Upper lobe of left lung (tissue), 6 donors: ENCODE data around the gene MRPL23. TPM values are rescaled to one million over a fixed set of nuclear protein-coding genes. Genes with fewer than 3 reads are reported as not detected.

Experiments
- ATAC-seq, 2 donors: fragments of 200-7000 bp; cut with Tn5 transposase; one replicate each; pipeline ENCODE4 v1.9.1; 2022; ENCODE audit warnings: mild to moderate bottlenecking in 2 of 2, moderate library complexity in 2 of 2; ENCODE audit not compliant: low FRiP score in 2 of 2
- DNase-seq, 2 donors: peaks; one replicate each; pipeline ENCODE4 v3.0.0-alpha.2; 2019 to 2020
- H3K27ac ChIP-seq, 4 donors: fragments of 200-600 bp; sonication (generic); one replicate each; pipeline ENCODE4 v1.5.1; 2016 to 2019
- H3K27me3 ChIP-seq, 4 donors: fragments of 200-600 bp; sonication (generic); one replicate each; pipeline ENCODE4 v1.5.1; 2017 to 2019
- H3K36me3 ChIP-seq, 4 donors: fragments of 200-600 bp; sonication (generic); one replicate each; pipeline ENCODE4 v1.5.1; 2016 to 2019
- H3K4me1 ChIP-seq, 4 donors: fragments of 200-600 bp; sonication (generic); one replicate each; pipeline ENCODE4 v1.5.1; 2018 to 2019
- H3K4me3 ChIP-seq, 4 donors: fragments of 200-600 bp; sonication (generic); one replicate each; pipeline ENCODE4 v1.5.1; 2017 to 2019; ENCODE audit warnings: mild to moderate bottlenecking in 2 of 4, moderate library complexity in 1 of 4
- H3K9me3 ChIP-seq, 4 donors: fragments of 200-600 bp; sonication (generic); one replicate each; pipeline ENCODE4 v1.5.1; 2018 to 2019
- EP300 ChIP-seq, 4 donors: sonication (generic); formaldehyde crosslinking; IDR thresholded peaks; one replicate each; pipeline ENCODE4 v1.5.1; 2017; ENCODE audit warnings: antibody characterized with exemption in 4 of 4, control low read depth in 2 of 4
- POLR2A ChIP-seq, 4 donors: fragments of 450-650 bp; IDR thresholded peaks; one replicate each; pipeline ENCODE4 v1.5.1; 2016 to 2017; ENCODE audit warnings: antibody characterized with exemption in 4 of 4, mild to moderate bottlenecking in 2 of 4
- POLR2AphosphoS5 ChIP-seq, 2 donors: sonication (generic); formaldehyde crosslinking; IDR thresholded peaks; one replicate each; pipeline ENCODE4 v1.5.1; 2017; ENCODE audit warnings: antibody characterized with exemption in 2 of 2
- WGBS, 2 donors: methylation state at CpG; one replicate each; pipeline ENCODE4 v1.1.5; 2017 to 2018; 5-methylcytosine and 5-hydroxymethylcytosine counted together
- total RNA-seq, 6 donors: library from RNA; depleted of rRNA in 4 of 6; stranded (reverse); fragments of >200 nt in 4 of 6; gene quantifications; one replicate each; pipeline versions ENCODE4 v1.1.0 to v1.2.1, GENCODE V29; 2016 to 2021
- TF ChIP-seq, protein P1 (sequence below), 6 experiments: fragments of 450-650 bp in 4 of 6; fragments of 200-600 bp in 2 of 6; sonication (generic) in 2 of 6; IDR thresholded peaks; one replicate each; pipeline ENCODE4 v1.5.1; 2016 to 2019; ENCODE audit warnings: antibody characterized with exemption in 6 of 6
- donor health status: DM: no; HTN: no; CAD: no; lungs with moderate emphysema.
- donor health status: DM: no; HTN: yes; CAD: no; lungs with severe emphysema.

MRPL23 gene
- total RNA-seq, 6 donors from 2014 or later: 62.1 to 287 (median 150) TPM

DNA sequence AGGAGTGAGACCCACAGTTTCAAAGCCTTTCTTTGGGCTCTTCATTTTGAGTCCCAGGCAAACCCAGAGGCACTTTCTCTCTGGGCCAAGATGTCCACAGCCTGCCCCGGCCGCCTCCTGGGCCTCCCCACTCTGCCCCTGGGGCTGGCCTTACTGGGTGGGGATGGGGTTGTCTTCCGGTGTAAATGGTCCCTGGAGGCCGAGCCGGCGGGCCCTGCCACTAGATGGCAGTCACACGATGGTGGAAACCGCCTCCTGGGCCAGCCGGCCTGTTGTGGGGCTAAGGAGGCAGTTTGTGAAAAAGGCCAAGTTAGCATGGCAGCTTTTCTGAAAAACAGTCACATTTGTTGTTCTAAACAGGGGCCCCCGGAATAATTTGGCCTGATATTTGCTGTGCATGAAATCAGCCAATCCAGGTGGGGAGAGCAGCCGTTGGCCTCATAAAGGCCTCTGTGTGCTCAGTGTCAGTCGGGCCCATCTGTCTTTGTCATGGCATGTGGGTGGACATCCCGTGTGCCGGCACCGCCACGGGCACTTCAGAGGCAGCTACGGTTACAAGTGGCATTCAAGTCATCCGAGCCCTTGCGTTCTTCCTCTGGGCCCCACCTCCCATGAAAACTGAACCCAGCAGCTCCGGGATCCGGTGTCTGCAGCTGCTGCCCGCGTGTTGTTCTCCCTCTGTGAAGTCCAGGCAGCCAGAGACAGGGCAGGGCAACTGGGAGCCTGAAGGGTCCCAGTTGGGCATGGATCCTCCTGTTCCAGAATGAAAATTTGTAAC is 6.5 kb downstream of the MRPL23 start:
- 8% methylated on average over 2 of the region's 23 CpGs; no CpG with 5 or more reads in 1 of the 2 donors for WGBS, 2 donors
- TF ChIP-seq, protein P1, sequence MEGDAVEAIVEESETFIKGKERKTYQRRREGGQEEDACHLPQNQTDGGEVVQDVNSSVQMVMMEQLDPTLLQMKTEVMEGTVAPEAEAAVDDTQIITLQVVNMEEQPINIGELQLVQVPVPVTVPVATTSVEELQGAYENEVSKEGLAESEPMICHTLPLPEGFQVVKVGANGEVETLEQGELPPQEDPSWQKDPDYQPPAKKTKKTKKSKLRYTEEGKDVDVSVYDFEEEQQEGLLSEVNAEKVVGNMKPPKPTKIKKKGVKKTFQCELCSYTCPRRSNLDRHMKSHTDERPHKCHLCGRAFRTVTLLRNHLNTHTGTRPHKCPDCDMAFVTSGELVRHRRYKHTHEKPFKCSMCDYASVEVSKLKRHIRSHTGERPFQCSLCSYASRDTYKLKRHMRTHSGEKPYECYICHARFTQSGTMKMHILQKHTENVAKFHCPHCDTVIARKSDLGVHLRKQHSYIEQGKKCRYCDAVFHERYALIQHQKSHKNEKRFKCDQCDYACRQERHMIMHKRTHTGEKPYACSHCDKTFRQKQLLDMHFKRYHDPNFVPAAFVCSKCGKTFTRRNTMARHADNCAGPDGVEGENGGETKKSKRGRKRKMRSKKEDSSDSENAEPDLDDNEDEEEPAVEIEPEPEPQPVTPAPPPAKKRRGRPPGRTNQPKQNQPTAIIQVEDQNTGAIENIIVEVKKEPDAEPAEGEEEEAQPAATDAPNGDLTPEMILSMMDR (IDR thresholded peaks at IDR 0.05): peak in 1 of 6 experiments; percentile 28
- TF ChIP-seq EP300 (IDR thresholded peaks at IDR 0.05) (no peak), POLR2AphosphoS5 (IDR thresholded peaks at IDR 0.05) (no peak)
- DNase-seq (peak; percentile 18 to 81), ATAC-seq (peak in 1 of 2 donors; percentile 68)
- Histone ChIP-seq H3K27ac (no peak overlapping the region), H3K9me3 (no peaks in the 10 kb centered on the region), H3K27me3 (no peaks in the 10 kb centered on the region), H3K4me3 (no peak overlapping the region), H3K36me3 (no peaks in the 10 kb centered on the region), H3K4me1 (no peaks in the 10 kb centered on the region)

DNA sequence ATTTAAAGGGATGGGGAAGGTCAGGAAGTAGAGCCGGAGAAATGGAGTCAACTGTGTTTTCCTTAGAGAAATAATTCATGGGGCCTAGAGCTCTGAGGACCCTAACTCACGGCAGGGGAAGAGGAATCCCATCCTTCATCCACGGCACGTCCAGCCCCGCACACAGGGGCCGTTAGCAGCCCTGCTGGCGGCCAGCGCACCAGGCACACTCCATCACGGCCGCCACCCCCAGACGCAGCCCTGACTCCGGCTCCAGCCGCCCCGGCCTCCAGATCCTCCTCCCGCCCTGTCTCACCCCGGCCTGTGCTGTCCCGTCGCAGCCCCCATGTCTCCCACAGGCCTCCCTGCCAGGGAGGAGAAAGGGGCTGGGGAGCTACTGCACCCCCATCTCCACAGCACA is 11.2 kb downstream of the MRPL23 start:
- Histone ChIP-seq H3K4me3 (no peak overlapping the region), H3K9me3 (no peaks in the 10 kb centered on the region), H3K36me3 (no peaks in the 10 kb centered on the region), H3K27me3 (no peaks in the 10 kb centered on the region), H3K4me1 (no peaks in the 10 kb centered on the region), H3K27ac (no peak overlapping the region)
- ATAC-seq: no peak
- no peak for DNase-seq
- no CpG with 5 or more reads among the region's 18 CpGs for WGBS, 2 donors
- TF ChIP-seq POLR2AphosphoS5 (IDR thresholded peaks at IDR 0.05) (no peak), POLR2A (IDR thresholded peaks at IDR 0.05) (no peak), EP300 (IDR thresholded peaks at IDR 0.05) (no peak)
- TF ChIP-seq, protein P1 (IDR thresholded peaks at IDR 0.05): no peak

DNA sequence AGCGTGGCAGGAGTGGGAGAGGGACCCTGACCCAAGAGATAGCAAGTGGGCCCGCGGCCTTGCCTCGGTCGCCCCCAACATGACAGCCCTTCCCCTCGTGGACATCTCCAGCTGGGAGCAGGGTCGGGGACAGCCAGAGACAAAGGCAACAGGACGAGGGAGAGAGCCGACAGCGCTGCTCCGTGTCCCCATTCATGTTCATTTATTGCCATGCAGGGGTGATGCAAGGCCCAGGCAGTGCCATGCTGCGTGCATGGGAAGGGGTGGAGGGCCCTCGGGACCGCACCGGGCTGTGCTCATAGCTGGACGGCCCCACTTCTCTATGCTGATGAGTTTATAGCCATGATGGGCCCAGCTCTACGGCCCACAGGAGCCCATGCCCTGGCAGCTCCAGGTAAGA is 12.7 kb downstream of the MRPL23 start:
- peak in 1 of 2 donors; percentile 47 for DNase-seq
- WGBS, 2 donors: no CpG with 5 or more reads among the region's 17 CpGs
- Histone ChIP-seq H3K36me3 (no peaks in the 10 kb centered on the region), H3K27ac (no peak overlapping the region), H3K4me1 (no peaks in the 10 kb centered on the region), H3K4me3 (no peak overlapping the region), H3K9me3 (no peaks in the 10 kb centered on the region), H3K27me3 (no peaks in the 10 kb centered on the region)
- ATAC-seq: no peak
- TF ChIP-seq POLR2A (IDR thresholded peaks at IDR 0.05): no peak

DNA sequence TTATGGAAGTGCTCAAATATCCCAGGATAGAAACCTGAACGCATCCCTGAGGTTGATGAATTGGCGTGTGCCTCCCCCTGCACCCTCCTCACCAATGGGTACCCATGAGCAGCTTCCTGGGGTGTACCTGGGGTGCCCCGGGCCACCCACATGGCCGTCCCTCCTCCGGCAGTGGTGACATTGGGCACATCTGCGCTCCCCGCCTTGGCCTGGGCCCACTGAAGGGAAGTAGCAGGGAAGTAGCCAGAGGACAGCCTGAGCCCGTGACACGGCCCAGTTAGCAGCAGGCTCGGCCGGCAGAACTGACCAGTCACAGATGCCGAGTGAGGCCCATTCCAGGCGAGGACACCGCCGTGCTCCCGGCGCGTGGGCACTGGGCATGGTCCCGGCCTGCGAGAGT is 16.7 kb downstream of the MRPL23 start:
- WGBS, 2 donors: no CpG with 5 or more reads among the region's 20 CpGs
- no peak overlapping the region for H3K4me3 ChIP-seq
- DNase-seq: peak; percentile 7 to 65
- H3K27me3 ChIP-seq: no peaks in the 10 kb centered on the region
- TF ChIP-seq POLR2AphosphoS5 (IDR thresholded peaks at IDR 0.05) (no peak), EP300 (IDR thresholded peaks at IDR 0.05) (no peak), POLR2A (IDR thresholded peaks at IDR 0.05) (no peak)
- TF ChIP-seq, protein P1 (IDR thresholded peaks at IDR 0.05): no peak
- H3K4me1 ChIP-seq: no peaks in the 10 kb centered on the region
- H3K9me3 ChIP-seq: no peaks in the 10 kb centered on the region
- no peak for ATAC-seq
- no peaks in the 10 kb centered on the region for H3K36me3 ChIP-seq
- no peak overlapping the region for H3K27ac ChIP-seq

DNA sequence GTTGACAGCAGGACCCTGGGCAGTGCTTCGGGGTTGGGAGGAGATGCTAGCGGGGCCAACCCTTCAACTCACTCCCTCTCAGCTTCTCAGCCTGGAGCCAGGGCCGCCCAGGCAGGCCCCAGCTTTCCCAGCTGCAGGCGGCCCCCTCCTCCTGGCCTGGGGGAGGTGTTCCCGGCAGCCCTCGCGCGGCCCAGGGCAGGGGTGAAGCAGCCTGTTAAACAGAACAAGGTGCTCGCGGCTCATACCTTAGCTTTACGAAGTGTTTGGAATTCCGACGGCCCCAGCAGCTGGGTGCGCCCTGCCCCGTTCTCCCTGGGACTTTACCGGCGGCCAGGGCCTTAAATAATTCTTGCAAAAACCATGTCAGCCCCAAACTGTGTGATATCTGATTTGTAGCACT is 17.2 kb downstream of the MRPL23 start:
- H3K4me1 ChIP-seq: no peaks in the 10 kb centered on the region
- H3K36me3 ChIP-seq: no peaks in the 10 kb centered on the region
- no peak for ATAC-seq
- no peak overlapping the region for H3K4me3 ChIP-seq
- DNase-seq: no peak
- no peak for TF ChIP-seq POLR2AphosphoS5 (IDR thresholded peaks at IDR 0.05)
- no peak for TF ChIP-seq EP300 (IDR thresholded peaks at IDR 0.05)
- TF ChIP-seq, protein P1 (IDR thresholded peaks at IDR 0.05): no peak
- no peak for TF ChIP-seq POLR2A (IDR thresholded peaks at IDR 0.05)
- no peaks in the 10 kb centered on the region for H3K9me3 ChIP-seq
- no peaks in the 10 kb centered on the region for H3K27me3 ChIP-seq
- WGBS, 2 donors: no CpG with 5 or more reads among the region's 17 CpGs
- H3K27ac ChIP-seq: no peak overlapping the region
